ENCODE data around the gene CLIP2. TPM values are rescaled to one million over a fixed set of nuclear protein-coding genes. Genes with fewer than 3 reads are reported as not detected.

Gene CLIP2
- total RNA-seq, 4 donors from 2014 or later: 84.5 to 157 (median 111) TPM

DNA sequence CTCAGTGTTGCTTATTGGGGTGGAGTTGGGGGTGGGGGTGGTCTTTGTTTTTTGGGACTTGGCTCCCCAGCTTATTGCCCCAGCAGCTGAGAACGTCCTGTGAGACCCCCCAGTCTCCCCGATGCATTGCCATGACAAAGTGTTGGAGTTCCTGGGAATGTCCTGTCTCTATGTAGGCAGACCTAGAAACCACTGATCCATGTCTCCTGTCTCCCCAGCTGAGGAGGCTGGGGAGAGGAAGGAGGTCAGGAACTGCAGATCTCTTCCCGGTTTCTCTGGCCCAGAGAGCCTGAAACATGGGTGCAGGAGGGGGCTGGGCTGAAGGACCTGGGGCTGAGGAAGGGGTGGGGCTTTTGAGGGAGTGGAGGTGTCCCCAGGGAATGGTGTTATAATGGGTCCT, 84.3 kb downstream of the CLIP2 start:
- peaks cover 4 to 33% (median 24%) of the 10 kb centered on the region in 4 donors for H3K4me1 ChIP-seq
- intact Hi-C loops (cut with DNase I; ENCODE audit: low total_unique reads) (no loop called here), in situ Hi-C loops (cut with MboI; ENCODE audit: low pct_ligation_motif_present in 1 of 4, low pct_unique_long_range_greater_than_20kb in 1 of 4, low sequenced_read_pairs in 3 of 4) (no loop called here)
- no peaks in the 10 kb centered on the region for H3K27me3 ChIP-seq
- WGBS, 2 donors (ENCODE audit: low coverage in 1 of 2): 50% methylated on average over 3 of the region's 3 CpGs; no CpG with 5 or more reads in 1 of the 2 donors
- no peak overlapping the region for H3K4me3 ChIP-seq
- H3K9me3 ChIP-seq: no peaks in the 10 kb centered on the region
- H3K27ac ChIP-seq: peak overlapping the region in 1 of 4 donors; percentile 69
- no peak for DNase-seq
- TF ChIP-seq EP300 (IDR thresholded peaks at IDR 0.05; ENCODE audit: low read depth): no peak
- no peak for TF ChIP-seq POLR2AphosphoS5 (IDR thresholded peaks at IDR 0.05)
- no peak for TF ChIP-seq POLR2A (IDR thresholded peaks at IDR 0.05)
- TF ChIP-seq CTCF (IDR thresholded peaks at IDR 0.05): no peak
- H3K36me3 ChIP-seq: peaks cover 0 to 16% (median 6%) of the 10 kb centered on the region in 4 donors

DNA sequence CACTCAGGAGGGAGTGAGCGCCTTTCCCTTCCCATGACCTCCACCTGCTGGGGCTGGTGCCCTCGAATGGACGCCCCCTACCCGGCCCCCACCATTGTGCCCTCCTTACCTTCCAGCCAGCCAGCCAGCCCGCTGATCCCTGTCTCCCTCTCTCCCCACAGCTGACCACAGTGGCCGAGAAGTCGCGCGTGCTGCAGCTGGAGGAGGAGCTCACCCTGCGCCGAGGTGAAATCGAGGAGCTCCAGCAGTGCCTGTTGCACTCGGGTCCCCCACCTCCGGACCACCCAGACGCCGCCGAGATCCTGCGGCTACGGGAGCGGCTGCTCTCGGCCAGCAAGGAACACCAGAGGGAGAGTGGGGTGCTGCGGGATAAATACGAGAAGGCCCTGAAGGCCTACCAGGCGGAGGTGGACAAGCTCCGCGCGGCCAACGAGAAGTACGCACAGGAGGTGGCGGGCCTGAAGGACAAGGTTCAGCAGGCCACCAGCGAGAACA, 86.6 kb downstream of the CLIP2 start:
- TF ChIP-seq POLR2AphosphoS5 (IDR thresholded peaks at IDR 0.05) (no peak), POLR2A (IDR thresholded peaks at IDR 0.05) (no peak), CTCF (IDR thresholded peaks at IDR 0.05) (no peak), EP300 (IDR thresholded peaks at IDR 0.05; ENCODE audit: low read depth) (no peak)
- Histone ChIP-seq H3K4me1 (peaks cover 4 to 29% (median 22%) of the 10 kb centered on the region in 4 donors), H3K9me3 (no peaks in the 10 kb centered on the region), H3K27ac (no peak overlapping the region), H3K36me3 (peaks cover 0 to 16% (median 6%) of the 10 kb centered on the region in 4 donors), H3K4me3 (no peak overlapping the region), H3K27me3 (no peaks in the 10 kb centered on the region)
- 95% methylated on average over 31 of the region's 31 CpGs; no CpG with 5 or more reads in 1 of the 2 donors for WGBS, 2 donors (ENCODE audit: low coverage in 1 of 2)
- in situ Hi-C loops (cut with MboI; ENCODE audit: low pct_ligation_motif_present in 1 of 4, low pct_unique_long_range_greater_than_20kb in 1 of 4, low sequenced_read_pairs in 3 of 4): loop anchor here in 1 of 4 donors (25.0 kb wide), 1 partner anchor 313 kb away; no protein-coding TSS in a partner anchor
- intact Hi-C loops (cut with DNase I; ENCODE audit: low total_unique reads): no loop called here
- DNase-seq: no peak

DNA sequence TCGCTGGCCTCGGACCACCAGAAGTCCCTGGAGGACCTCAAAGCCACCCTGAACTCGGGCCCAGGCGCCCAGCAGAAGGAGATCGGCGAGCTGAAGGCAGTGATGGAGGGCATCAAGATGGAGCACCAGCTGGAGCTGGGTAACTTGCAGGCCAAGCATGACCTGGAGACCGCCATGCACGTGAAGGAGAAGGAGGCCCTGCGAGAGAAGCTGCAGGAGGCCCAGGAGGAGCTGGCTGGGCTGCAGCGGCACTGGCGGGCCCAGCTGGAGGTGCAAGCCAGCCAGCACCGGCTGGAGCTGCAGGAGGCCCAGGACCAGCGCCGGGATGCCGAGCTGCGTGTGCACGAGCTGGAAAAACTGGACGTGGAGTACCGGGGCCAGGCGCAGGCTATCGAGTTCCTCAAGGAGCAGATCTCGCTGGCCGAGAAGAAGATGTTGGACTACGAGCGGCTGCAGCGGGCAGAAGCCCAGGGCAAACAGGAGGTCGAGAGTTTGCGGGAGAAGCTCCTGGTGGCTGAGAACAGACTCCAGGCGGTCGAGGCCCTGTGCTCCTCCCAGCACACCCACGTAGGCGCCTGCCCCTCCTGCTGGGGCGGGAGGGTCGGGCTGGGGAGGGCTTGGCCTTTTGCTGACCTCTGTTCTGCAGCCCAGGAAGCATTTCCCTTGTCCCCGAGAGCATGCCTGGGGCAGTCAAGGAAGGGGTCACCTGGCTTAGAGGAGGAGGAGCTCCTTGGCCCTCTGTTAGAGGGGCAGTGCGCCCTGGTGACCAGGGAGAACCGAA, 87.2 kb downstream of the CLIP2 start:
- Histone ChIP-seq H3K27me3 (no peaks in the 10 kb centered on the region), H3K4me3 (no peak overlapping the region), H3K9me3 (no peaks in the 10 kb centered on the region), H3K27ac (no peak overlapping the region), H3K4me1 (peaks cover 4 to 22% (median 16%) of the 10 kb centered on the region in 4 donors), H3K36me3 (peaks cover 0 to 16% (median 6%) of the 10 kb centered on the region in 4 donors)
- intact Hi-C loops (cut with DNase I; ENCODE audit: low total_unique reads): no loop called here
- 88% methylated on average over 36 of the region's 37 CpGs; no CpG with 5 or more reads in 1 of the 2 donors for WGBS, 2 donors (ENCODE audit: low coverage in 1 of 2)
- in situ Hi-C loops (cut with MboI; ENCODE audit: low pct_ligation_motif_present in 1 of 4, low pct_unique_long_range_greater_than_20kb in 1 of 4, low sequenced_read_pairs in 3 of 4): loop anchor here in 1 of 4 donors (25.0 kb wide), 1 partner anchor 314 kb away; no protein-coding TSS in a partner anchor
- no peak for DNase-seq
- TF ChIP-seq POLR2A (IDR thresholded peaks at IDR 0.05) (no peak), POLR2AphosphoS5 (IDR thresholded peaks at IDR 0.05) (peak in 1 of 3 donors; percentile 6)

DNA sequence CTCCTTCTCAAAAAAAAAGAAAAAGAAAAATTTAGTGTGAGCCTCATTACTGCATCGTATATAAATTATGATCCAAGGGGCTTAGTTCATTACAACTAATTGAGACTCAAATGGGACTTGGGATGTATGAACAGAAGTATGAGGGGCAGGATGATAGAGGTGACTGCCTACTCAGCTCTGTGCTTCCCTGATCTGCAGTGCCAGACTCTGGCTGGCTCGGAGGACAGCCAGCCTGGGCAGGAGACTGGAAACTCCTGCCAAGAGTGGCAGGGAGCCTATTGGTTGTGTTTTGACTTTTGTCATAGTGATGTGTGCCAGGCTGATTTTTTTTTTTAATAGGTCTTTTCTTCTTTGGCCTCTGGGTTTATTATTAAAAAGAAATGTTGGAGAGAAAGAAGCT, 90.7 kb downstream of the CLIP2 start:
- H3K4me3 ChIP-seq: no peak overlapping the region
- no peaks in the 10 kb centered on the region for H3K9me3 ChIP-seq
- H3K27me3 ChIP-seq: no peaks in the 10 kb centered on the region
- 84 to 87% methylated on average over 2 of the region's 2 CpGs for WGBS, 2 donors (ENCODE audit: low coverage in 1 of 2)
- no peaks in the 10 kb centered on the region for H3K4me1 ChIP-seq
- TF ChIP-seq POLR2A (IDR thresholded peaks at IDR 0.05): no peak
- TF ChIP-seq POLR2AphosphoS5 (IDR thresholded peaks at IDR 0.05): no peak
- TF ChIP-seq CTCF (IDR thresholded peaks at IDR 0.05): no peak
- no peak for TF ChIP-seq EP300 (IDR thresholded peaks at IDR 0.05; ENCODE audit: low read depth)
- H3K36me3 ChIP-seq: peaks cover 0 to 16% (median 6%) of the 10 kb centered on the region in 4 donors
- in situ Hi-C loops (cut with MboI; ENCODE audit: low pct_ligation_motif_present in 1 of 4, low pct_unique_long_range_greater_than_20kb in 1 of 4, low sequenced_read_pairs in 3 of 4): loop anchor here in 1 of 4 donors (25.0 kb wide), 1 partner anchor 318 kb away; no protein-coding TSS in a partner anchor
- intact Hi-C loops (cut with DNase I; ENCODE audit: low total_unique reads): no loop called here
- DNase-seq: no peak
- H3K27ac ChIP-seq: peak overlapping the region in 3 of 4 donors; percentile 5 to 53 (median 36)

Data from transverse colon (tissue), 4 donors.